ENCODE data around the gene ZXDC.

ZXDC gene

GRCh38 chr3:126488886-126489569, 13.3 kb upstream of the ZXDC start:
- no peak for DNase-seq (ENCODE audit: low read depth, low spot score)

GRCh38 chr3:126488185-126488584, 12.5 kb upstream of the ZXDC start:
- DNase-seq (ENCODE audit: low read depth, low spot score) = peak; percentile 11

GRCh38 chr3:126487151-126487771, 11.6 kb upstream of the ZXDC start:
- peak; percentile 71 for DNase-seq (ENCODE audit: low read depth, low spot score)

- DNase-seq (ENCODE audit: low read depth, low spot score) = no peak
These were observed 10.7 kb upstream of the ZXDC start for GRCh38 chr3:126486360-126486847.

- no peak for DNase-seq (ENCODE audit: low read depth, low spot score)
These were observed 10.3 kb upstream of the ZXDC start for GRCh38 chr3:126485956-126486355.

GRCh38 chr3:126485176-126485897, 9.6 kb upstream of the ZXDC start:
- DNase-seq (ENCODE audit: low read depth, low spot score) = peak; percentile 8

- no peak for DNase-seq (ENCODE audit: low read depth, low spot score)
These were observed 9.0 kb upstream of the ZXDC start for GRCh38 chr3:126484662-126485061.

GRCh38 chr3:126484148-126484547, 8.5 kb upstream of the ZXDC start:
- DNase-seq (ENCODE audit: low read depth, low spot score) = no peak

- DNase-seq (ENCODE audit: low read depth, low spot score) = no peak
These were observed 7.7 kb upstream of the ZXDC start for GRCh38 chr3:126483321-126483761.

- DNase-seq (ENCODE audit: low read depth, low spot score) = no peak
These were observed 7.0 kb upstream of the ZXDC start for GRCh38 chr3:126482503-126483255.

- no peak for DNase-seq (ENCODE audit: low read depth, low spot score)
These were observed 6.3 kb upstream of the ZXDC start for GRCh38 chr3:126481808-126482502.

- no peak for DNase-seq (ENCODE audit: low read depth, low spot score)
These were observed 5.2 kb upstream of the ZXDC start for GRCh38 chr3:126480861-126481260.

- DNase-seq (ENCODE audit: low read depth, low spot score) = no peak
These were observed 4.5 kb upstream of the ZXDC start for GRCh38 chr3:126480206-126480605.

- no peak for DNase-seq (ENCODE audit: low read depth, low spot score)
These were observed 4.0 kb upstream of the ZXDC start for GRCh38 chr3:126479642-126480041.

- DNase-seq (ENCODE audit: low read depth, low spot score) = no peak
These were observed 3.1 kb upstream of the ZXDC start for GRCh38 chr3:126478581-126479310.

- DNase-seq (ENCODE audit: low read depth, low spot score) = no peak
These were observed 1.3 kb upstream of the ZXDC start for GRCh38 chr3:126477061-126477380.

- DNase-seq (ENCODE audit: low read depth, low spot score) = peak; percentile 76
These were observed 722 bp upstream of the ZXDC start for GRCh38 chr3:126476166-126477060.

- peak; percentile 59 for DNase-seq (ENCODE audit: low read depth, low spot score)
These were observed 936 bp downstream of the ZXDC start for GRCh38 chr3:126474498-126475412.
